Endothelial cell of umbilical vein (primary cell): ENCODE data around the gene ITGB1BP1. TPM values are rescaled to one million over a fixed set of nuclear protein-coding genes. Genes with fewer than 3 reads are reported as not detected.
A peak's percentile ranks its signal among the peaks of the same experiment; 100 is the strongest.

Experiments
- BruUV-seq: library from RNA; stranded (reverse); fragments of 400-500 nt; replicated peaks from 2 replicates; lab custom pipeline; 2021; lab: Mats Ljungman, UMichigan
- CTCF ChIA-PET: fragments of 300-600, 350-600 bp; sonication (Branson Sonifier 250); formaldehyde crosslinking; loops from one replicate; lab custom pipeline; 2021; ENCODE audit warnings: antibody characterized with exemption, inconsistent platforms; lab: Charles Lee
- POLR2A ChIA-PET: fragments of 300-600, 350-600 bp; sonication (Branson Sonifier 250); formaldehyde crosslinking; loops from one replicate; lab custom pipeline; 2021; ENCODE audit warnings: antibody characterized with exemption, inconsistent platforms; lab: Charles Lee
- DNase-seq: peaks from one replicate; pipeline ENCODE4 v3.0.0-alpha.2; 2011; ENCODE audit warnings: low read depth, low spot score
- FAIRE-seq: peaks from 2 replicates; lab custom pipeline; 2011; peaks lifted over from hg19 to GRCh38; lab: Jason Lieb, UNC
- H2AFZ ChIP-seq: 2 replicates; pipeline ENCODE4 v1.6.0; 2012; ENCODE audit warnings: low read depth, low read length, control low read depth, inconsistent platforms
- H3K27ac ChIP-seq: 2 replicates; pipeline ENCODE4 v1.5.1; 2011; ENCODE audit warnings: low read depth, mild to moderate bottlenecking, control low read depth, low read length, moderate library complexity; ENCODE audit not compliant: insufficient read depth
- H3K27me3 ChIP-seq, 2 experiments: 2 replicates each; pipeline versions ENCODE4 v1.6.0 to v1.6.1; 2011; ENCODE audit warnings: low read length in 2 of 2, mixed read lengths in 1 of 2; ENCODE audit not compliant: control insufficient read depth in 2 of 2, insufficient read depth in 2 of 2
- H3K36me3 ChIP-seq, 2 experiments: 2 replicates in 1 of 2; 3 replicates in 1 of 2; pipeline ENCODE4 v1.5.1; 2011; ENCODE audit warnings: low read length in 2 of 2, mild to moderate bottlenecking in 1 of 2, moderate library complexity in 1 of 2; ENCODE audit not compliant: control insufficient read depth in 2 of 2, insufficient read depth in 2 of 2; ENCODE audit errors: extremely low read depth in 1 of 2
- H3K4me1 ChIP-seq: 3 replicates; pipeline ENCODE4 v1.5.1; 2011; ENCODE audit warnings: mild to moderate bottlenecking, low read length; ENCODE audit not compliant: control insufficient read depth, insufficient read depth; ENCODE audit errors: extremely low read depth
- H3K4me2 ChIP-seq: 2 replicates; pipeline ENCODE4 v1.6.1; 2011; ENCODE audit warnings: low read length, control low read depth, mixed read lengths; ENCODE audit not compliant: insufficient read depth
- H3K4me3 ChIP-seq, 3 experiments: fragments of 200-600 bp in 1 of 3; sonication (generic), shearing (Covaris generic) in 1 of 3; replicated peaks in 1 of 3; 2 replicates each; pipeline ENCODE4 v1.5.1; 2011 to 2016; ENCODE audit warnings: control low read depth in 3 of 3, low read length in 3 of 3, mild to moderate bottlenecking in 2 of 3, inconsistent platforms in 1 of 3, low read depth in 1 of 3, moderate library complexity in 1 of 3; ENCODE audit not compliant: insufficient read depth in 1 of 3
- H3K79me2 ChIP-seq: 2 replicates; pipeline ENCODE4 v1.6.0; 2012; ENCODE audit warnings: low read length, inconsistent platforms; ENCODE audit not compliant: control insufficient read depth, insufficient read depth
- H3K9ac ChIP-seq: replicated peaks from 2 replicates; pipeline ENCODE3; 2011; ENCODE audit warnings: low read length, control low read depth; ENCODE audit not compliant: insufficient read depth; ENCODE audit errors: extremely low read depth
- H3K9me1 ChIP-seq: replicated peaks from 3 replicates; pipeline ENCODE4 v1.6.0; 2011; ENCODE audit warnings: mild to moderate bottlenecking, low read length; ENCODE audit not compliant: control insufficient read depth, insufficient read depth; ENCODE audit errors: extremely low read depth
- H3K9me3 ChIP-seq: replicated peaks from 2 replicates; pipeline ENCODE4 v1.5.1; 2012; ENCODE audit warnings: low read length, inconsistent platforms; ENCODE audit not compliant: control insufficient read depth, insufficient read depth
- H4K20me1 ChIP-seq: replicated peaks from 2 replicates; pipeline ENCODE3; 2011; ENCODE audit warnings: mild to moderate bottlenecking, low read length; ENCODE audit not compliant: control insufficient read depth, insufficient read depth; ENCODE audit errors: extremely low read depth
- EZH2 ChIP-seq: IDR thresholded peaks from 2 replicates; pipeline ENCODE4 v1.6.1; 2012; ENCODE audit warnings: borderline replicate concordance, low read depth, mild to moderate bottlenecking, moderate library complexity, low read length, inconsistent platforms; ENCODE audit not compliant: severe bottlenecking
- FOS ChIP-seq: IDR thresholded peaks from 2 replicates; pipeline ENCODE4 v1.6.1; 2011; ENCODE audit warnings: mild to moderate bottlenecking, low read length, moderate library complexity, borderline replicate concordance; ENCODE audit not compliant: insufficient read depth
- GATA2 ChIP-seq: IDR thresholded peaks from 2 replicates; pipeline ENCODE4 v1.7.0; 2011; ENCODE audit warnings: low read depth, mild to moderate bottlenecking, moderate library complexity, mixed read lengths, low read length; ENCODE audit not compliant: insufficient read length, insufficient read depth
- JUN ChIP-seq: IDR thresholded peaks from 2 replicates; pipeline ENCODE4 v1.6.1; 2011; ENCODE audit warnings: borderline replicate concordance, low read depth; ENCODE audit not compliant: insufficient read length, insufficient read depth
- MYC ChIP-seq: IDR thresholded peaks from one replicate; pipeline ENCODE4 v1.6.1; 2011; ENCODE audit warnings: mild to moderate bottlenecking, low read depth, low read length
- POLR2A ChIP-seq: IDR thresholded peaks from 2 replicates; pipeline ENCODE4 v1.6.1; 2012; ENCODE audit warnings: low read depth, mild to moderate bottlenecking, control low read depth, low read length
- POLR2AphosphoS5 ChIP-seq: IDR thresholded peaks from 2 replicates; pipeline ENCODE4 v1.6.1; 2012; ENCODE audit warnings: low read depth, mild to moderate bottlenecking, control low read depth, low read length, moderate library complexity; ENCODE audit not compliant: insufficient read depth
- dilution Hi-C: fragments of 300-500 bp; cut with MboI; formaldehyde crosslinking; loops from one replicate; pipeline ENCODE4 v1.15.0; 2019; ENCODE audit warnings: low sequenced_read_pairs; ENCODE audit not compliant: extremely low pct_ligation_motif_present
- intact Hi-C: fragments of 100-400 bp; cut with micrococcal nuclease; formaldehyde crosslinking; loops from one replicate; pipeline ENCODE4 v1.10.0; 2022
- polyA plus RNA-seq, 4 experiments: library from polyadenylated mRNA; depleted of rRNA in 3 of 4; stranded (reverse) in 3 of 4; unstranded in 1 of 4; fragments of >200 nt; gene quantifications; 2 replicates each; pipeline versions ENCODE4 v1.2.1 to v1.2.3, GENCODE V29; 2011 to 2012; ENCODE audit warnings: missing spikeins in 1 of 4
- total RNA-seq: library from RNA; stranded (reverse); gene quantifications from 2 replicates; pipeline ENCODE4 v1.2.3, GENCODE V29; 2021
- TF ChIP-seq, protein P1 (sequence below): IDR thresholded peaks from 2 replicates; pipeline ENCODE4 v1.6.1; 2011; ENCODE audit not compliant: insufficient read depth, insufficient read length
- TF ChIP-seq, protein P2 (sequence below), 2 donors: IDR thresholded peaks; 1 replicate in 1 of 2; 2 replicates in 1 of 2; pipeline ENCODE4 v1.5.1; 2011; ENCODE audit warnings: low read length in 2 of 2, mild to moderate bottlenecking in 2 of 2, moderate library complexity in 2 of 2, control low read depth in 1 of 2, inconsistent platforms in 1 of 2, low read depth in 1 of 2; ENCODE audit not compliant: insufficient read depth in 1 of 2; ENCODE audit errors: extremely low read depth in 1 of 2

Gene ITGB1BP1
- total and polyA plus RNA-seq, 2 donors (not counting 3 experiments of a cell fraction or from before 2014, with no cell fraction given), result 45.0 to 170 TPM

DNA sequence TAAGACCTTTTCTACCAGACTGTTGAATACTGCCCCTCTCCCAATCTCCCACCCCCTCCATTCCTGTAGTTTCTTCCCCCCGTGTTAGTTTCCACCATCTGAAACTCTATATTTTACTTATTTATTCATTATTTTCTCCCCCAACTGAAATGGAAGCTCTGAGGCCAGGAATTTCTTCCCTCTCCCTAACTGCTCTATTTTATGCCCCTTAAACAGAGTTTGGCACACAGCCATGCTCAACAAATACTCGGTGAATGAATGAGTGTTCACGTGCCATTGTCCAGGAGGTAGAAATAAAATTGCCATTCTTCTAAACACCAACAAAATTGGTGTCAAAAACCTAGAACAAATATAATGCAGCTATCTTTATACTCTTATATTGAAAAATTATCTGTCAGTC, 5.6 kb downstream of the ITGB1BP1 start:
- BruUV-seq, result no TSS peak
- POLR2A ChIA-PET, result interaction anchor here (0.8 kb wide), 1 partner anchor 14 kb away, joined by 3 read pairs; no protein-coding TSS in a partner anchor
- no peaks in the 10 kb centered on the region for H3K9me1 ChIP-seq
- no peak overlapping the region for H3K9ac ChIP-seq
- FAIRE-seq (no peak), DNase-seq (peak; percentile 18)
- CTCF ChIA-PET, result interaction anchor here (0.6 to 1.2 kb wide), 2 partner anchors 20 to 51 kb away, joined by 3 read pairs; no protein-coding TSS in a partner anchor
- H3K27me3 ChIP-seq, result no peaks in the 10 kb centered on the region
- H3K36me3 ChIP-seq, result peaks cover 0 to 6% of the 10 kb centered on the region in 2 experiments
- H3K4me3 ChIP-seq, result no peak overlapping the region
- intact Hi-C loops (no loop called here), dilution Hi-C loops (no loop called here)
- H3K9me3 ChIP-seq, result no peaks in the 10 kb centered on the region
- peaks cover 60% of the 10 kb centered on the region for H3K79me2 ChIP-seq
- TF ChIP-seq POLR2A (no peak), GATA2 (no peak), FOS (no peak), MYC (no peak), POLR2AphosphoS5 (no peak), EZH2 (no peak), JUN (no peak)
- TF ChIP-seq, protein P1, sequence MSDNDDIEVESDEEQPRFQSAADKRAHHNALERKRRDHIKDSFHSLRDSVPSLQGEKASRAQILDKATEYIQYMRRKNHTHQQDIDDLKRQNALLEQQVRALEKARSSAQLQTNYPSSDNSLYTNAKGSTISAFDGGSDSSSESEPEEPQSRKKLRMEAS, result no peak
- TF ChIP-seq, protein P2, sequence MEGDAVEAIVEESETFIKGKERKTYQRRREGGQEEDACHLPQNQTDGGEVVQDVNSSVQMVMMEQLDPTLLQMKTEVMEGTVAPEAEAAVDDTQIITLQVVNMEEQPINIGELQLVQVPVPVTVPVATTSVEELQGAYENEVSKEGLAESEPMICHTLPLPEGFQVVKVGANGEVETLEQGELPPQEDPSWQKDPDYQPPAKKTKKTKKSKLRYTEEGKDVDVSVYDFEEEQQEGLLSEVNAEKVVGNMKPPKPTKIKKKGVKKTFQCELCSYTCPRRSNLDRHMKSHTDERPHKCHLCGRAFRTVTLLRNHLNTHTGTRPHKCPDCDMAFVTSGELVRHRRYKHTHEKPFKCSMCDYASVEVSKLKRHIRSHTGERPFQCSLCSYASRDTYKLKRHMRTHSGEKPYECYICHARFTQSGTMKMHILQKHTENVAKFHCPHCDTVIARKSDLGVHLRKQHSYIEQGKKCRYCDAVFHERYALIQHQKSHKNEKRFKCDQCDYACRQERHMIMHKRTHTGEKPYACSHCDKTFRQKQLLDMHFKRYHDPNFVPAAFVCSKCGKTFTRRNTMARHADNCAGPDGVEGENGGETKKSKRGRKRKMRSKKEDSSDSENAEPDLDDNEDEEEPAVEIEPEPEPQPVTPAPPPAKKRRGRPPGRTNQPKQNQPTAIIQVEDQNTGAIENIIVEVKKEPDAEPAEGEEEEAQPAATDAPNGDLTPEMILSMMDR (IDR thresholded peaks at IDR 0.05; ENCODE audit: extremely low read depth in 1 of 2, insufficient read depth in 1 of 2, low read depth in 1 of 2, low read length in 2 of 2), result no peak
- no peaks in the 10 kb centered on the region for H4K20me1 ChIP-seq
- no peak overlapping the region for H2AFZ ChIP-seq
- H3K4me1 ChIP-seq, result peaks cover 9% of the 10 kb centered on the region
- H3K27ac ChIP-seq, result no peak overlapping the region
- H3K4me2 ChIP-seq, result no peak overlapping the region
